ENCODE data around the gene C6orf132.
A peak's percentile ranks its signal among the peaks of the same experiment; 100 is the strongest.

The C6orf132 gene

GRCh38 chr6:42093582-42094329 lies 48.7 kb downstream of the C6orf132 start:
- no peak for DNase-seq (ENCODE audit: low read depth in 2 of 2)
- H3K4me3 ChIP-seq (replicated peaks in 1 of 2; ENCODE audit: low read depth in 2 of 2, low read length in 2 of 2): no peak overlapping the region
- TF ChIP-seq CTCF (IDR thresholded peaks at IDR 0.05; ENCODE audit: low read depth, low read length): no peak

GRCh38 chr6:42091718-42092023 lies 50.7 kb downstream of the C6orf132 start:
- TF ChIP-seq CTCF (IDR thresholded peaks at IDR 0.05; ENCODE audit: low read depth, low read length): no peak
- no peak overlapping the region for H3K4me3 ChIP-seq (replicated peaks in 1 of 2; ENCODE audit: low read depth in 2 of 2, low read length in 2 of 2)
- no peak for DNase-seq (ENCODE audit: low read depth in 2 of 2)

GRCh38 chr6:42090819-42091717 lies 51.4 kb downstream of the C6orf132 start:
- H3K4me3 ChIP-seq (replicated peaks in 1 of 2; ENCODE audit: low read depth in 2 of 2, low read length in 2 of 2): no peak overlapping the region
- TF ChIP-seq CTCF (IDR thresholded peaks at IDR 0.05; ENCODE audit: low read depth, low read length): no peak
- DNase-seq (ENCODE audit: low read depth in 2 of 2): no peak

GRCh38 chr6:42088101-42088591 lies 54.3 kb downstream of the C6orf132 start:
- TF ChIP-seq CTCF (IDR thresholded peaks at IDR 0.05; ENCODE audit: low read depth, low read length): no peak
- H3K4me3 ChIP-seq (replicated peaks in 1 of 2; ENCODE audit: low read depth in 2 of 2, low read length in 2 of 2): no peak overlapping the region
- peak; percentile 45 to 49 for DNase-seq (ENCODE audit: low read depth in 2 of 2)

GRCh38 chr6:42086046-42087035 lies 56.1 kb downstream of the C6orf132 start:
- TF ChIP-seq CTCF (IDR thresholded peaks at IDR 0.05; ENCODE audit: low read depth, low read length): peak; percentile 14
- peak in 1 of 2 donors; percentile 11 for DNase-seq (ENCODE audit: low read depth in 2 of 2)
- H3K4me3 ChIP-seq (replicated peaks in 1 of 2; ENCODE audit: low read depth in 2 of 2, low read length in 2 of 2): no peak overlapping the region

- H3K4me3 ChIP-seq (replicated peaks in 1 of 2; ENCODE audit: low read depth in 2 of 2, low read length in 2 of 2): no peak overlapping the region
- peak; percentile 22 for TF ChIP-seq CTCF (IDR thresholded peaks at IDR 0.05; ENCODE audit: low read depth, low read length)
- peak in 1 of 2 donors; percentile 24 for DNase-seq (ENCODE audit: low read depth in 2 of 2)
Observed at GRCh38 chr6:42084889-42085288, 57.5 kb downstream of the C6orf132 start.

Data from cardiac fibroblast (primary cell).